Measurements from ENCODE around the gene CNTNAP2.
A peak's percentile ranks its signal among the peaks of the same experiment; 100 is the strongest.

CNTNAP2 gene

DNA sequence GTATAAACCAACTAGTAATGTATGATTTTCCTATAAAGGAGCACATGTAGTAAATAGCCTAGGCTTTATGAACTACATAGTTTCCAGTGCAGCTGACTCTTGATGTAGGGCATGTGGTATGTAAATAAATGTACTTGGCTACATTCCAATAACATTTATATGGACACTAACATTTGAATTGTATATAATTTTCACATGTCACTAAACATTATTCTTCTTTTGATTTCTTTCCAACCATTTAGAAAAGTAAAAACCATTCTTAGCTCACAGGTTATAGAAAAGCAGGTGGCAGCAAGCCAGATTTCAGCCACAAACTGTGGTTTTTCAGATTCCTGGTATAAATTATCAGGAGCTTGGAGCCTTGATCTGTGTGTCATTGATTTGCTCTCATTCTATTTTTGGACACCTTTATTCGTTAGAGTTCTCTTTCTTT, 1182.0 kb downstream of the CNTNAP2 start:
- Histone ChIP-seq H3K9ac (no peak overlapping the region), H3K4me1 (peaks cover 0 to 7% (median 0%) of the 10 kb centered on the region in 10 experiments; a peak in 4 of 20 replicates)
- no peak for TF ChIP-seq Cebpa-rat (IDR thresholded peaks at IDR 0.05)

DNA sequence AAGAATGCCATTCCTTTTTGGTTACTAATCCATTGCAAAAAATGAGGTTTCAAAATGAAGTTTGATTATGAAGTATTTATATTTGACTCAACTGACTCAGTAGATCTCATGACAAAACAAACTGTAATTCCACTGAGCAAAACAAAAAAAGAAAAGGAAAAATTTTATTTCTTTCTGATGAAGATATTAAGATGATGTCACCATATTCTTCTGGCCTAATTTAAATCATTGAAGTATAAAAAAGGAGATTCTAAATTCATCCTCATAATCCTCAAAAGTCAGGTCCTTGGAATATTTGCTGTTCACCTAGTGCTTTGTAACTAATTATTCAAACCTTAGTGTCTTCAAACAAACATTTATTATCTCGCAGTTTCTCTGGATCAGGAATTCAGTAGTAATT, 1183.7 kb downstream of the CNTNAP2 start:
- Histone ChIP-seq H3K9ac (no peak overlapping the region), H3K4me2 (no peak overlapping the region), H3K9me3 (replicated peaks in 1 of 11) (no peaks in the 10 kb centered on the region), H3K27ac (no peak overlapping the region), H3K27me3 (no peaks in the 10 kb centered on the region), H3K4me3 (no peak overlapping the region), H4K20me1 (no peaks in the 10 kb centered on the region), H3K36me3 (no peaks in the 10 kb centered on the region), H3K4me1 (peaks cover 0 to 7% (median 0%) of the 10 kb centered on the region in 10 experiments; a peak in 4 of 20 replicates)
- no peak for TF ChIP-seq Cebpa-rat (IDR thresholded peaks at IDR 0.05)

More for the DNA sequence above, 1182.0 kb downstream of the CNTNAP2 start:
- no peaks in the 10 kb centered on the region for H4K20me1 ChIP-seq
- H3K36me3 ChIP-seq: no peaks in the 10 kb centered on the region
- H3K4me2 ChIP-seq: peak overlapping the region in 2 of 11 experiments; percentile 14 to 25; a peak in 2 of 22 replicates
- H3K27ac ChIP-seq: no peak overlapping the region
- H3K9me3 ChIP-seq (replicated peaks in 1 of 11): no peaks in the 10 kb centered on the region
- H3K4me3 ChIP-seq: no peak overlapping the region
- no peaks in the 10 kb centered on the region for H3K27me3 ChIP-seq

DNA sequence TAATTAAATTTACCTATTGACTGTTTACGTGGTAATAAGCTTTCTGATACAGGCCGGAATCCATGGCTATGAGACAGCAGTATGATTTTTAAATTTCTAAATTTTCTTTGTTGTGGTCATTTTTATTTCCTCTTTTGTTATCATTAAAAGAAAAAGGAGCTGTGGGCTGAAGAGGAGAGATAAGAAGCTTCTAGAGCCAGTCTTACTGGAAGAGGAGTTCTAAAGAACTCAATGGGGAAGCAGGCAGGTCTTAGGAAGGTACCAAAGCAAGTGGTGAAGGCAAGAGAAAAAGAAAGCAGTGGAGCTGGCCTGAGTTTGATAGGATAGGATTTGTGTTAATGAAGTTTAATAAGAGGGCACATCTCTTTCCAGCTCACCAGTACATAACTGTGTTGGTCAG, 1187.8 kb downstream of the CNTNAP2 start:
- Histone ChIP-seq H3K36me3 (no peaks in the 10 kb centered on the region), H3K27me3 (no peaks in the 10 kb centered on the region), H3K27ac (no peak overlapping the region), H3K4me2 (no peak overlapping the region), H3K4me3 (no peak overlapping the region), H4K20me1 (no peaks in the 10 kb centered on the region), H3K9ac (no peak overlapping the region), H3K4me1 (no peaks in the 10 kb centered on the region), H3K9me3 (replicated peaks in 1 of 11) (no peaks in the 10 kb centered on the region)
- TF ChIP-seq Cebpa-rat (IDR thresholded peaks at IDR 0.05): no peak

DNA sequence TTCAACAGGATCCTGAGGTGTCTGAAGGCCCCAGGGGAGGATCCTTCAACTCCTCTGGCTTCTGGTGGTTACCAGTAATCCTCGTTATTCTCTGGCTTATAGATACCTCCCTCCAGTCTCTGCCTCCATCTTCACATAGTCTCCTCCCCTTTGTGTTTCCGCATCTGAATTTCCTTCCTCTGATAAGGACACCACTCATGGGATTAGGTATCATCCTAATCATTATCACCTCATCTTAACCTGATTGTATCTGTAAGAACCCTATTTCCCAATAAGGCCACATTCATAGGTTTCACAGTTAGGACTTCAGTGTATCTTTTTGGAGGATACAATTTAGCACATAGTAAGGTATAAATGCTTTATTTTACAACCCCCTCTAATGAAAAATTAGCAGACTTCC, 1189.2 kb downstream of the CNTNAP2 start:
- no peak overlapping the region for H3K4me2 ChIP-seq
- no peaks in the 10 kb centered on the region for H3K9me3 ChIP-seq (replicated peaks in 1 of 11)
- no peaks in the 10 kb centered on the region for H3K27me3 ChIP-seq
- no peaks in the 10 kb centered on the region for H3K4me1 ChIP-seq
- no peak overlapping the region for H3K4me3 ChIP-seq
- no peak for TF ChIP-seq Cebpa-rat (IDR thresholded peaks at IDR 0.05)
- H4K20me1 ChIP-seq: no peaks in the 10 kb centered on the region
- no peak overlapping the region for H3K27ac ChIP-seq
- no peak overlapping the region for H3K9ac ChIP-seq
- H3K36me3 ChIP-seq: no peaks in the 10 kb centered on the region

DNA sequence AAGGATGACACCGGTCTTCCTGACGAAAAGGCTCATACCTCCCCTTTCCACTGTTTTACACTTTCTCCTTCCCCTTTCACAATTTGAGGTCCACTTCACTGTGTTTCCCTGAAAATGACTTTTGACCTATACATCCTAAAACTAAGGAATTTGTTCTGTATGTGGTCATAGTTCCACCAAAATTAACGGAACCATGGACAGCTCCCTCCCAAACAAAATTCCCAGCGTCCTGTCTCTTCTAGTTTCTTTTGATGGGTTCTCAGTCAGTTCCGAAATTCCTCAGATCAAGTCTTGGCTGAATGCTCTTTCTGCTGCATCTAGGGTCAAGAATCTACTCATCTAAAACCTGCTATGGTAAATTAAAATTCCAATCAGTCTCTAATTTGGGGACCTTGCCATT, 1191.9 kb downstream of the CNTNAP2 start:
- no peak for TF ChIP-seq Cebpa-rat (IDR thresholded peaks at IDR 0.05)
- Histone ChIP-seq H3K9me3 (replicated peaks in 1 of 11) (no peaks in the 10 kb centered on the region), H3K4me3 (no peak overlapping the region), H3K4me2 (no peak overlapping the region), H3K4me1 (peaks cover 0 to 8% (median 0%) of the 10 kb centered on the region in 10 experiments; a peak in 2 of 20 replicates), H3K27me3 (no peaks in the 10 kb centered on the region), H3K9ac (no peak overlapping the region), H3K27ac (no peak overlapping the region), H4K20me1 (no peaks in the 10 kb centered on the region), H3K36me3 (no peaks in the 10 kb centered on the region)

DNA sequence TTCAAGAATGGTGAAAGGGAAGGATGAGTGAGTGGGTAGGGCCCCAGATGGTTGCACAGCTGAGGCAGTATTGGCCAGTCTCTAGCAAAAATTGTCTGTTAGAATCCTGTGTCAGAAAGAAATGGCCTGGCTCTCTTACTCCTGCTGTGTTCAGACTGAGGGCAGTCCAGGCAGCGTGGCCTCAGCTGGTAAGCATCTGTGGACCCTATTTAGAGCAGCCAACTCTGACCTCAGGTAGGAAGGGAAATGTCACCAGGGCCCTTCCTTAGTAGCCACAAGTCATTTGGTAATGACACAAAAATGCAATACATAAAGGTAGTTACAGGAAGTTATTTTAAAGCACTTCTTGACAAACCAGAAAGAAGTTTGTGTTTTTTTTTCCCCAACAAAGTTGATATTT, 1194.7 kb downstream of the CNTNAP2 start:
- H3K4me1 ChIP-seq: peaks cover 0 to 8% (median 0%) of the 10 kb centered on the region in 10 experiments; a peak in 2 of 20 replicates
- no peak for TF ChIP-seq Cebpa-rat (IDR thresholded peaks at IDR 0.05)
- H4K20me1 ChIP-seq: no peaks in the 10 kb centered on the region
- no peaks in the 10 kb centered on the region for H3K36me3 ChIP-seq
- H3K9ac ChIP-seq: no peak overlapping the region
- H3K27ac ChIP-seq: peak overlapping the region in 1 of 11 experiments; percentile 16; a peak in 1 of 22 replicates
- H3K4me3 ChIP-seq: no peak overlapping the region
- H3K27me3 ChIP-seq: no peaks in the 10 kb centered on the region
- no peaks in the 10 kb centered on the region; a peak in 1 of 22 replicates for H3K9me3 ChIP-seq (replicated peaks in 1 of 11)
- peak overlapping the region in 6 of 11 experiments; percentile 1 to 40 (median 8); a peak in 2 of 22 replicates for H3K4me2 ChIP-seq

DNA sequence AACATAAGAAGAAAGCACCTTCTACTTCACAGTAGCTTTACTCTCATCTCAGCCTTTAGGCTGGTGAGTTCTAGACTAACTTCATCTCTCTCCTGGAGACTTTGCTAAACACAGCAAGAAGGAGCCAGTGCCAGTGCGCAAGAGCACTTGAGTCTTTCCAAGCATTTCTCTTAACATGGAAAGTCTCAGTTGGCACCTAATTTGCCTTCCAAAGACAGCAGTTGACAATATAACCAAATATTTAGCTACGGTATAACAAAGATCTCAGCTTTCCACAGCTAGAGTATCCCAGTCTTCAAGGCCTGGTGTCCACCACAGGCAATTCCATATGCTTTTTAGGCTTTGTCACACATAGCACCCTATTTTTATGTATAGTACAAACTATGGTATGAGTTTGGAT, 1204.9 kb downstream of the CNTNAP2 start:
- Histone ChIP-seq H3K4me3 (no peak overlapping the region), H3K4me1 (no peaks in the 10 kb centered on the region), H3K27me3 (no peaks in the 10 kb centered on the region), H3K27ac (no peak overlapping the region), H3K9ac (no peak overlapping the region), H3K4me2 (no peak overlapping the region), H3K36me3 (no peaks in the 10 kb centered on the region), H4K20me1 (no peaks in the 10 kb centered on the region), H3K9me3 (replicated peaks in 1 of 11) (no peaks in the 10 kb centered on the region)
- no peak for TF ChIP-seq Cebpa-rat (IDR thresholded peaks at IDR 0.05)

DNA sequence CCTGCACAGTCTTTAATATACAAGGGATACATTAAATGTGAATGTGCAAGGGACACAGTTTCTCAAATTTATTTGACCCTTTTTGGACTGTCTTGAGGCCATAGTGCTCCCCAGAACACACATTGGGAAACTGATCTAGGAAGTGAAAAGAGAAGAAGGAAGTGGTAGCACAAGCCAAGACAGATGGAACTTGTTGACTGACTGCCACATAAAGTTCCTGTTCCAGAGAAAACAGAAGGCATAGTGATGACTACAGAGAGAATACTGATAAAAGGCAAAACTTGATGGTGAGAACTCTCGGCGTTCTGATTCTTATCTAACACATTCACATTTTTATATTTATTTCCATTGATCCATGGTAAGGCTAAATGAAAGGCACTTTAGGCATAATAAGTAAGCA, 1216.4 kb downstream of the CNTNAP2 start:
- no peak overlapping the region for H3K4me3 ChIP-seq
- no peaks in the 10 kb centered on the region for H4K20me1 ChIP-seq
- no peaks in the 10 kb centered on the region for H3K27me3 ChIP-seq
- H3K9me3 ChIP-seq (replicated peaks in 1 of 11): no peaks in the 10 kb centered on the region
- H3K9ac ChIP-seq: no peak overlapping the region
- H3K36me3 ChIP-seq: no peaks in the 10 kb centered on the region
- no peak overlapping the region for H3K27ac ChIP-seq
- no peak for TF ChIP-seq Cebpa-rat (IDR thresholded peaks at IDR 0.05)
- peaks cover 0 to 9% (median 0%) of the 10 kb centered on the region in 10 experiments; a peak in 2 of 20 replicates for H3K4me1 ChIP-seq
- peak overlapping the region in 1 of 11 experiments; percentile 4; a peak in 2 of 22 replicates for H3K4me2 ChIP-seq

DNA sequence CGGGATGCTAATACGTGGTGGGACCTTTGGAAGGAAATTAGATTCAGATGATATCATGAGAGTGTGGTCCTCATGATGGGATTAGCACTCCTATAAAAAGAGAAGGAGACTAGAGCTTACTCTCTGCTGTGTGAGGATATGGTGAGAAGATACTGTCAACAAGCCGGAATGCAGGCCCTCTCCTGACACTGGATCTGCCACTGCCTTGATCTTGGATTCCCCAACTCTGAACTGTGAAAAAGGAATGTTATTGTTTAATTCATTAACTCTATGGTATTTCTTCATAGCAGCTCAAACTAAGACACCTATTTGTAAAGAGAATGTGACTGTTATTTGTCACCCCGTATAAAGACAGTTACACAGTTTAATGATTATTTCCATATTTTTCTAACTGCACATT, 1246.5 kb downstream of the CNTNAP2 start:
- no peaks in the 10 kb centered on the region for H3K27me3 ChIP-seq
- H3K4me2 ChIP-seq: no peak overlapping the region
- no peaks in the 10 kb centered on the region for H3K36me3 ChIP-seq
- no peak overlapping the region for H3K4me3 ChIP-seq
- no peak for TF ChIP-seq Cebpa-rat (IDR thresholded peaks at IDR 0.05)
- H3K27ac ChIP-seq: no peak overlapping the region
- no peaks in the 10 kb centered on the region for H4K20me1 ChIP-seq
- no peaks in the 10 kb centered on the region for H3K9me3 ChIP-seq (replicated peaks in 1 of 11)
- H3K9ac ChIP-seq: no peak overlapping the region
- no peaks in the 10 kb centered on the region for H3K4me1 ChIP-seq

DNA sequence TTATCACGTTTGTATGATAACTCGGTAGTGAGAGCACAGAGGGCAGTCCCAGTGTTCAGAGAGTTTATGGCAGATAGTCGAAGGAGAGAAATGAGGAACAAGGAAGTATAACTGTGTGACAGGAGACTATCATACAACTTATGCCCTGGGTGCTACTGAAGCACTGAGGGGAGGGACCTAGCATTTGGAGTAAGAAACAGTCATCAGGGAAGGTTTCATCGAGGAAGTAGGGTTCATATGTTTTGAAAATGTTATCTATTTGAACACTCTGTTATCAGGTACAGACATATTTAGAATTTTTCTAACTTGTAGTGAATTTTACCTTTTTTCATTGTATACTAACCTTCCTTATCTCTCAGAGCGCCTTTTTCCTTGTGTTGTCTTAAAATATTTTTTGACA, 1259.6 kb downstream of the CNTNAP2 start:
- no peak for TF ChIP-seq Cebpa-rat (IDR thresholded peaks at IDR 0.05)
- Histone ChIP-seq H3K27ac (no peak overlapping the region), H3K9me3 (replicated peaks in 1 of 11) (0 out of 22 replicates have a peak, but pooled peaks cover 0 to 3% (median 0%) of the 10 kb centered on the region in 11 experiments), H3K4me2 (no peak overlapping the region), H3K4me1 (no peaks in the 10 kb centered on the region), H3K9ac (no peak overlapping the region), H3K4me3 (no peak overlapping the region), H4K20me1 (no peaks in the 10 kb centered on the region), H3K36me3 (no peaks in the 10 kb centered on the region), H3K27me3 (no peaks in the 10 kb centered on the region)

Data from BLaER1 treated with 17β-estradiol and CSF1 and Interleukin-3, amounts not matched to agents 10 nM and 100 nM (cell line).